ENCODE data around the gene NELFB. TPM values are rescaled to one million over a fixed set of nuclear protein-coding genes. Genes with fewer than 3 reads are reported as not detected.

The NELFB gene
- total RNA-seq, 1 experiment from 2014 or later = 71.7 TPM

GRCh38 chr9:137223078-137223970 lies 31.8 kb upstream of the NELFB start:
- peak overlapping the region; percentile 64 for H3K9ac ChIP-seq (ENCODE audit: extremely low read depth, insufficient read length, low read length)
- no peak overlapping the region for H2BK20ac ChIP-seq (ENCODE audit: low read depth, low read length, poor library complexity, severe bottlenecking)
- no peak overlapping the region for H2BK120ac ChIP-seq (ENCODE audit: low read depth, low read length, poor library complexity, severe bottlenecking)
- WGBS (ENCODE audit: extremely low coverage, insufficient read length, low lambda C conversion rate) = no CpG with 5 or more reads among the region's 63 CpGs
- Mint-ChIP-seq H3K27me3 (ENCODE audit: low read depth) (no peaks in the 10 kb centered on the region; the same call in 1 of the 2 replicates), H3K27ac (no peak overlapping the region), H3K4me3 (peak overlapping the region; percentile 66 to 83), H3K9me3 (no peaks in the 10 kb centered on the region), H3K4me1 (peaks cover 2 to 5% of the 10 kb centered on the region in 2 experiments), H3K36me3 (ENCODE audit: insufficient read depth in 1 of 3, low read depth in 3 of 3) (0 out of 7 replicates have a peak, but pooled peaks cover 0 to 2% (median 0%) of the 10 kb centered on the region in 3 experiments)
- H3K4ac ChIP-seq (ENCODE audit: low read depth, low read length) = no peak overlapping the region
- H3K79me1 ChIP-seq (ENCODE audit: insufficient read depth, low read depth, low read length, poor library complexity, severe bottlenecking) = no peaks in the 10 kb centered on the region
- H3K9me3 ChIP-seq (ENCODE audit: control insufficient read depth, low read depth, low read length) = no peaks in the 10 kb centered on the region
- no peak overlapping the region for H2AFZ ChIP-seq (ENCODE audit: low read length)
- H3K4me2 ChIP-seq (ENCODE audit: insufficient read depth, insufficient read length, low read length) = peak overlapping the region; percentile 75
- H4K8ac ChIP-seq (replicated peaks; ENCODE audit: insufficient read length, low read depth, low read length) = no peak overlapping the region
- H2BK12ac ChIP-seq (ENCODE audit: insufficient read length, low read depth, low read length) = no peak overlapping the region
- H3K27me3 ChIP-seq (ENCODE audit: insufficient read depth, low read length) = no peaks in the 10 kb centered on the region
- DNase-seq = peak; percentile 97
- H3K23me2 ChIP-seq (ENCODE audit: insufficient read length, low read depth, low read length, poor library complexity, severe bottlenecking) = peaks cover 18% of the 10 kb centered on the region
- no peak overlapping the region for H3T11ph ChIP-seq (ENCODE audit: low read length)
- H4K20me1 ChIP-seq (ENCODE audit: control insufficient read depth, insufficient read depth, insufficient read length) = no peaks in the 10 kb centered on the region
- peak overlapping the region; percentile 77 for H3K14ac ChIP-seq (ENCODE audit: insufficient read depth, low read length)
- H4K5ac ChIP-seq (ENCODE audit: insufficient read length, low read depth, low read length) = no peak overlapping the region
- no peak overlapping the region for H2BK5ac ChIP-seq (ENCODE audit: insufficient read length, low read length)
- H2AK5ac ChIP-seq (ENCODE audit: insufficient read length, low read length) = no peak overlapping the region
- H3K79me2 ChIP-seq (ENCODE audit: insufficient read depth, low read length) = no peaks in the 10 kb centered on the region
- no peaks in the 10 kb centered on the region for H3K4me1 ChIP-seq (ENCODE audit: insufficient read depth, low read length)
- no peak for TF ChIP-seq CTCF (conservative IDR thresholded peaks at IDR 0.05)
- no peak overlapping the region for H3K27ac ChIP-seq (ENCODE audit: insufficient read length, low read depth, low read length)
- no peak overlapping the region for H4K91ac ChIP-seq (ENCODE audit: insufficient read length, low read depth, low read length)
- H3K56ac ChIP-seq (ENCODE audit: insufficient read length, low read depth, low read length) = no peak overlapping the region
- H3K23ac ChIP-seq (ENCODE audit: insufficient read length, low read depth, low read length) = no peak overlapping the region
- H3K18ac ChIP-seq (ENCODE audit: insufficient read length, low read depth, low read length) = peak overlapping the region; percentile 69
- no peak overlapping the region for H2BK15ac ChIP-seq (ENCODE audit: low read depth, low read length)

Data from H9 (cell line).